ENCODE results near the gene AK3. TPM values are rescaled to one million over a fixed set of nuclear protein-coding genes. Genes with fewer than 3 reads are reported as not detected.
"Not testable (repeated sequence)": the region's sequence is repeated elsewhere in the genome, so short reads cannot be mapped to it uniquely, and the experiment has no call there.

The AK3 gene
- total RNA-seq (ENCODE audit: low replicate concordance), result 47.5 and 50.0 TPM in 2 replicates
- long read RNA-seq, transcript AK3-202 (5 exons, 2,736 nt), result major isoform, 84 of 117 reads
- long read RNA-seq, partial matches to known transcripts, result 8 of 117 reads
- long read RNA-seq, other reads (novel, unspliced or antisense), result 21 of 117 reads

DNA sequence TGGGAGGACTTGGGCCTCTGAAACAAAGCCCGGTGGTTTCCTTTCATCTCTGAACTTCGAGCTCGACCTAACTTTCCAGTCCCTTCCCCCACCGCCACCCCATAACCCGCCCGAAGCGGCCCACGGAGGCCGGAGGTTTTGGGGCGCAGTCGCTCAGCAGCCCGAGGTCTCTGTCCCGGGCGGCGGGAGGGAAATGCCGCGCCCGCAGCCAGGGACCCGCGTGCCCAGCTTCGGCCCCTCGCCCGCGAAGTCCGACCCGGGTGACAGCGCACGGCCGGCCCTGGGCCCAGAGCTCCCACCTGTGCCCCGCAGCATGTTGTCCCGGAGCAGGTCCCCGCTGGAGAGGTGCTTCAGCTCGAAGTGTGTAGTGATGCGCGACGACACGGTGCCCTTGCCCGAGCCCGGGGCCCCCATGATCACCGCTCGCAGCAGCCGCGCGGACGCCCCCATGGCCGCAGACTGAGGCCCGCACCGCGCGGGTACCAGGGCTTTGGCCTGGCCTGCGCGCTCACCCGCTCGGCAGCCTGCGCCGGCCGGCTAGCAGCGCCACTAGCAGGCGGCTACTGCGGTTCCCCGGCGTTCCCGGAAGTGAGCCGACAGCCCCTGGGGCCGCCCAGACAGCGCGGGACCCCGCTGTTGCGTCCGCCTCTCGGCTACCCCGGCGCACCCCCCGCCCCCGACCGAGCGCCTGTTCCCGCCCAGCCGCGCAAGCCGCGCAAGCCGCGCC lies at the start of gene AK3:
TSS of gene AK3 (minus strand) at position 565 of the 727 bp plus-strand sequence. CDS start at position 450, 115 bp downstream.
- Mint-ChIP-seq H3K36me3 (no peaks in the 10 kb centered on the region), H3K4me3 (peak within 1 kb of the TSS; percentile 91), H3K27ac (peak within 1 kb of the TSS; percentile 93), H3K4me1 (ENCODE audit: unreplicated experiment) (peaks cover 14% of the 10 kb centered on the region), H3K9me3 (peaks cover 5% of the 10 kb centered on the region), H3K27me3 (peaks cover 2% of the 10 kb centered on the region)
- TF ChIP-seq, protein P1, sequence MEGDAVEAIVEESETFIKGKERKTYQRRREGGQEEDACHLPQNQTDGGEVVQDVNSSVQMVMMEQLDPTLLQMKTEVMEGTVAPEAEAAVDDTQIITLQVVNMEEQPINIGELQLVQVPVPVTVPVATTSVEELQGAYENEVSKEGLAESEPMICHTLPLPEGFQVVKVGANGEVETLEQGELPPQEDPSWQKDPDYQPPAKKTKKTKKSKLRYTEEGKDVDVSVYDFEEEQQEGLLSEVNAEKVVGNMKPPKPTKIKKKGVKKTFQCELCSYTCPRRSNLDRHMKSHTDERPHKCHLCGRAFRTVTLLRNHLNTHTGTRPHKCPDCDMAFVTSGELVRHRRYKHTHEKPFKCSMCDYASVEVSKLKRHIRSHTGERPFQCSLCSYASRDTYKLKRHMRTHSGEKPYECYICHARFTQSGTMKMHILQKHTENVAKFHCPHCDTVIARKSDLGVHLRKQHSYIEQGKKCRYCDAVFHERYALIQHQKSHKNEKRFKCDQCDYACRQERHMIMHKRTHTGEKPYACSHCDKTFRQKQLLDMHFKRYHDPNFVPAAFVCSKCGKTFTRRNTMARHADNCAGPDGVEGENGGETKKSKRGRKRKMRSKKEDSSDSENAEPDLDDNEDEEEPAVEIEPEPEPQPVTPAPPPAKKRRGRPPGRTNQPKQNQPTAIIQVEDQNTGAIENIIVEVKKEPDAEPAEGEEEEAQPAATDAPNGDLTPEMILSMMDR (conservative IDR thresholded peaks at IDR 0.05), result peak; percentile 20
- peak; percentile 88 for DNase-seq (ENCODE audit: extremely low spot score, unreplicated experiment)

DNA sequence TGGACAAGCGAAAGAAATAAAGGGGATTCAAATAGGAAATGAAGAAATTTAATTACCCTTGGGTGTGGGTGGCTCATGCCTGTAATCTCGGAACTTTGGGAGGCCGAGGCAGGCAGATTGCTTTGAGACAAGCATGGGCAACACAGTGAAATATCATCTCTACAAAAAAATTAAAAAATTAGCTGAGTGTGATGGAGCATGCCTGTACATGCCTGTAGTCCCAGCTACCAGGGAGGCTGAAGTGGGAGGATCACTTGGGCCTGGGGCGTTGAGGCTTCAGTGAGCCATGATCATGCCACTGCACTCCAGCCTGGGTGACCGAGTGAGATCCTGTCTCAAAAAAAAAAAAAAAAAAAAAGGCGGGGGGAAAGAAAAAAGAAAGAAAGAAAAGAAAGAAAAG lies 47.7 kb upstream of the AK3 start:
- H3K27me3 Mint-ChIP-seq, result peaks cover 7% of the 10 kb centered on the region
- TF ChIP-seq, protein P1 (conservative IDR thresholded peaks at IDR 0.05), result no peak
- H3K36me3 Mint-ChIP-seq, result no peaks in the 10 kb centered on the region
- DNase-seq (ENCODE audit: extremely low spot score, unreplicated experiment), result no peak
- H3K4me3 Mint-ChIP-seq, result no peak overlapping the region
- no peak overlapping the region for H3K27ac Mint-ChIP-seq
- H3K9me3 Mint-ChIP-seq, result no peaks in the 10 kb centered on the region
- H3K4me1 Mint-ChIP-seq (ENCODE audit: unreplicated experiment), result no peaks in the 10 kb centered on the region

DNA sequence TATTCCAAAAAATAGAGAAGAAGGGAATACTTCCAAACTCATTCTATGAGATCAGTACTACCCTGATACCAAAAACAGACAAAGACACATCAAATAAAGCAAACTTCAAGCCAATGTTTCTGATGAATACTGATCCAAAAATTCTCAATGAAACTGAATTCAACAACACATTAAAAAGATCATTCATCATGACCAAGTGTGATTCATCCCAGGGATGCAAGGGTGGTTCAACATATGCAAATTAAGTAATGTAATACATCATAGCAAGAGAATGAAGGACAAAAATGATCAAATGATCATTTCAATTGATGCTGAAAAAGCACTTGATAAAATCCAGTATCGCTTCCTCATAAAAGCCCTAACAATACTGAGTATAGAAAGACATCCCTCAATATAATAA lies 46.9 kb upstream of the AK3 start:
- no peak for DNase-seq (ENCODE audit: extremely low spot score, unreplicated experiment)
- Mint-ChIP-seq H3K9me3 (no peaks in the 10 kb centered on the region), H3K4me3 (no peak overlapping the region), H3K4me1 (ENCODE audit: unreplicated experiment) (no peaks in the 10 kb centered on the region), H3K27me3 (peaks cover 7% of the 10 kb centered on the region), H3K27ac (no peak overlapping the region), H3K36me3 (no peaks in the 10 kb centered on the region)
- TF ChIP-seq, protein P1 (conservative IDR thresholded peaks at IDR 0.05), result no peak

DNA sequence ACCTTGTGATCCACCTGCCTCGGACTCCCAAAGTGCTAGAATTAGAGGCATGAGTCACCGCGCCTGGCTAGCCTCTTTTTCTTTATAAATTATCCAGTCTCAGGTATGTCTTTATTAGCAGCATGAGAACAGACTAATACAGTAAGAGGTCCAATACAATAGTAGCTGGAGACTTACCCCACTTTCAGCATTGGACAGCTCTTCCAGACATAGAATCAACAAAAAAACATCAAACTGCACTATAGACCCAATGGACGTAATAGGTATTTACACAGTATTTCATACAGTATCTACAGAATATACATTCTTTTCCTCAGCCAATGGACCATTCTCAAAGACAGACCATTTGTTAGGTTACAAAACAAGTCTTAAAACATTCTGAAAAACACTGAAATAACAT lies 45.6 kb upstream of the AK3 start:
- H3K4me3 Mint-ChIP-seq, result no peak overlapping the region
- peaks cover 7% of the 10 kb centered on the region for H3K27me3 Mint-ChIP-seq
- H3K36me3 Mint-ChIP-seq, result no peaks in the 10 kb centered on the region
- DNase-seq (ENCODE audit: extremely low spot score, unreplicated experiment), result no peak
- no peaks in the 10 kb centered on the region for H3K4me1 Mint-ChIP-seq (ENCODE audit: unreplicated experiment)
- no peak overlapping the region for H3K27ac Mint-ChIP-seq
- no peaks in the 10 kb centered on the region for H3K9me3 Mint-ChIP-seq
- TF ChIP-seq, protein P1 (conservative IDR thresholded peaks at IDR 0.05), result no peak

DNA sequence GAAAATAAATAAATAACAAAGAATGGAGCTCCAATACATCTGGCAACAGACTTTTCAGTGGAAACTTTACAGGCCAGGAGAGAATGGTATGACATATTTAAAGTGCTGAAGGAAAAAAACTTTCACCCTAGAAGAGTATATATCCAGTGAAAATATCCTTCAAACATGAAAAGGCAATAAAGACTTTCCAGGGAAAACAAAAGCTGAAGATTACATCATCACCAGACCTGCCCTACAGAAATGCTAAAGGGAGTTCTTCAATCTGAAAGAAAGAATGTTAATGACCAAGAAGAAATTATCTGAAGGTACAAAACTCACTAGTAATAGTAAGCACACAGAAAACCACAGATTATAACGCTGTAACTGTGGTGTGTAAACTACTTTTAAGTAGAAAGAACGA lies 43.4 kb upstream of the AK3 start:
- H3K4me1 Mint-ChIP-seq (ENCODE audit: unreplicated experiment), result no peaks in the 10 kb centered on the region
- H3K36me3 Mint-ChIP-seq, result no peaks in the 10 kb centered on the region
- no peak overlapping the region for H3K4me3 Mint-ChIP-seq
- no peaks in the 10 kb centered on the region for H3K27me3 Mint-ChIP-seq
- no peaks in the 10 kb centered on the region for H3K9me3 Mint-ChIP-seq
- TF ChIP-seq, protein P1 (conservative IDR thresholded peaks at IDR 0.05), result no peak
- DNase-seq (ENCODE audit: extremely low spot score, unreplicated experiment), result no peak
- H3K27ac Mint-ChIP-seq, result no peak overlapping the region

DNA sequence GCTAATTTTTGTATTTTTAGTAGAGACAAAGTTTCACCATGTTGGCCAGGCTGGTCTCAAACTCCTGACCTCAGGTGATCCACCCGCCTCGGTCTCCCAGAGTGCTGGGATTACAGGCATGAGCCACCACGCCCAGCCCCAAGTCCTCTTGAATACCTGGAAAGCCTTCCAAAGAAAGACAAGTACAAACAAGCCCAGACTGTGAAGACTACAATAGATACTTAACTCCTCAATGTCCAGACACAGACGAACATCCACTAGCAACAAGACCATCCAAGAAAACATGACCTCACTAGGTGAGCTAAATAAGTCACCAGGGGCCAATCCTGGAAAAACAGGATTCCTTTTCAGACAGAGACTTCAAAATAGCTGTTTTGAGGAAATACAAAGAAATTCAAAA lies 42.2 kb upstream of the AK3 start:
- H3K4me1 Mint-ChIP-seq (ENCODE audit: unreplicated experiment); H3K4me3 Mint-ChIP-seq; DNase-seq (ENCODE audit: extremely low spot score, unreplicated experiment); H3K9me3 Mint-ChIP-seq; H3K36me3 Mint-ChIP-seq; H3K27ac Mint-ChIP-seq; H3K27me3 Mint-ChIP-seq: not testable (repeated sequence)
